Amniotic stem cell (primary cell): ENCODE data around the gene FGF9.

Experiments
- DNase-seq: peaks from one replicate; lab custom pipeline; 2025; lab: John Stamatoyannopoulos, UW

Gene FGF9

DNA sequence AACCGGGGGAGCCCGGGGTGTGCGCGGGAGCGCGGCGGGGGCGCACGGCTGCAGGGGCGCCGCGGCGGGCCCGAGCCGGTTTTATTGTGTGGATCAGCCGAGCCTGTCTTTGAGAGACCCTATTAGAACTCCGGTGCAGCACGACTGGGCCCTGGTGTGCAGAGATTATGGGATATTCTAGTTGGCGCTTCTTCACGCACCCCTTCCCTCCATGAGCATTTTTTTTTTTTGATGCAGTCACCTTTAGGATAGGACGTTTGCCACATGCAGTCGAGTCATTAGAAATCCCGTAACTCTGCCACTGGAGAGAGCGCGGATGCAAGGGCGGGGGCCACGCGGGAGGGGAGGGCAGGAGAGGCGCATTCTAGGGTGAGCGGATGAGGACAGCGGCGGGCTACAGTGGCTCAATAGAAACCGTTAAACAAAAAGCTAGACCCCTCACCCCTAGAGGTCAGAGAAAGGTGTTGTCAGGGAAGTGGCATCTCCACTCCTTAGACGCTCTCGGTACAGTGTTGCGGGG, 3.7 kb downstream of the FGF9 start:
- DNase-seq: no peak

DNA sequence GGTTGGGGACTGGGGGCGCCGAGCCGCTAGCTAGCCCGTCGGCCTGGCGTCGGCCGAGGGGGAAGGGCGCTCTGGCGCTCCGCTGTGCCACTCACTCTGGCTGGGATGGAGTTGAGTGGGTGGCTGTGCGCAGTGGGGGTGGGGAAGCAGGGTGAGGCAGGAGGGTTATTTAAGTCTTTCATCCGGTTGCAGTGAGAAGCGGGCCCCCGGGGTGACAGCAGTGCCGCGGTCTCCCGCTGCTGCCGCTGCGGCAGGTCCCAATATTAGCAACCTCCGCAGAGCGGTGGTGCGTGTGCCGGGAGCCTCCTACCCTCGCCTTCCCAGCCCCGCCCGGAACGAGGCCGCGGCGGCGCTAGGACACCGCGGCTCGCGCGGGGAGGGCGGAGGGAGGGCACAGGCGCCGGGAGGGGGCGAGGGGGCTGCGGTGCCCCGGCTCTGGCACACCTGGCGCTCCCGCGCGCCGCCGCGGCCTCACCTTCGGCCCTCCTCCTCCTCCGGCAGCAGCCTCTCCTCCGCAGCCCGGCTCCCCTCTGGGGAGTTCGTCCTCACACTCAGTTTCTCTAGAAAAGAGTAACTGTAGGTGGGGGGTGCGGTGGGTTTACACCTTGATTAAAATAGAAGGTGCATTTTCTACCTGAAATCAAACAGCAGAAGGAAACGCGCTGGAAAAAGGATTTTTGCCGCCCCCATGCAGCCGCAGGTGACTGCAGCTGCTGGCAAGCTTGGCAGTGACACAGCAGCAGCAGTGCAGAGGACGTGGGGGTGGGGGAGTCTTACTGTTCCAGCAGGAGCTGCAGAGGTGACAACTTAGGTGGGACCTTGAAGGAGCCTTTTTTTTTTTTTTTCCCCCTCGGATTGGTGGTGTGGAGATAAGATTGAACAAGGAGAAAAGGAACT, 4.5 kb downstream of the FGF9 start:
- no peak for DNase-seq

DNA sequence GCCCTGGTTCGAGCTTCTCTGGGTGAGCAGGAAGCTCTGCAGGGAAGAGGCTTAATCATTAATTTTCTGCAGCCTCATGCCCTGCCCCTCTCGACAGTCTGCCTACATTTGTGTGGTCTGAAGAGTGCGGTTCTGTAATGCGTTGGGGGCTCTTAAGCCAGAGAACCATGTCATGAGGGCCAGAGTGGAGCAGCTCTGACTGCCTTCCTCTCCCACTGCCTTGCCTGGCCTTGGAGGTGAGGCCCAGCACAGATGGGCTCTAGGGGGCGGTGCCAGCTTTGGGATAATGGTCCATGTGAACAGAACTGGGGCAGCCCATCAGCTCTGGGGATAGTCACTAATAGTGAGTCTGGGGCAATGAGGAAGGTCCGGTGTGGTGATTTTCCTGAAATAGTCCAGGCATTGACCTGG, 5.7 kb downstream of the FGF9 start:
- no peak for DNase-seq

DNA sequence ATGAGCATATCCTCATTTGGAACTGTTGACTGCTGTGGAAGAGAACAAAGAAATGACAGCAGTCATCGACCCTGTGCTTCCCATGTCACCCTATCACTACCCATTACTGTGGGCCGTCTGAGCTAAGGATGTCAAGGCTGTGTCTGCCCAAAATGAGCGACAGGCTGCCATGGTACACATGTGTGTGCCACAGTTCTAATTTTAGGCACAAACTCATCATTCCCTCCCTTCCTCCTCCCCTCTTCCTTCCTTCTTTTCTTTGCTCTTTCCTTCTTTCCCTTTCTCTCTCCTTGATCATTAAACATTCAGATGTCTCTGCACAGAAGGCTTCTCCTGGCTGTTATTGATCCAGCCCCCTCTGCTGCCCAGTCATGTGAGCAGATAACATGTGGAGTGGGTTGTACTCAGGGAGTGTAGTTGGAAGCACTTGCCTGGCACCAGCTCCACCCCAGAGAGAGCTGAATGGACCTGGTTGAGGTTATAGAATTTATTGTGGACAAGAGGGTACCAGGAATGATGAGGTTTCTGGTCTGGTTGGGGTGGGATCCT, 6.3 kb downstream of the FGF9 start:
- no peak for DNase-seq

DNA sequence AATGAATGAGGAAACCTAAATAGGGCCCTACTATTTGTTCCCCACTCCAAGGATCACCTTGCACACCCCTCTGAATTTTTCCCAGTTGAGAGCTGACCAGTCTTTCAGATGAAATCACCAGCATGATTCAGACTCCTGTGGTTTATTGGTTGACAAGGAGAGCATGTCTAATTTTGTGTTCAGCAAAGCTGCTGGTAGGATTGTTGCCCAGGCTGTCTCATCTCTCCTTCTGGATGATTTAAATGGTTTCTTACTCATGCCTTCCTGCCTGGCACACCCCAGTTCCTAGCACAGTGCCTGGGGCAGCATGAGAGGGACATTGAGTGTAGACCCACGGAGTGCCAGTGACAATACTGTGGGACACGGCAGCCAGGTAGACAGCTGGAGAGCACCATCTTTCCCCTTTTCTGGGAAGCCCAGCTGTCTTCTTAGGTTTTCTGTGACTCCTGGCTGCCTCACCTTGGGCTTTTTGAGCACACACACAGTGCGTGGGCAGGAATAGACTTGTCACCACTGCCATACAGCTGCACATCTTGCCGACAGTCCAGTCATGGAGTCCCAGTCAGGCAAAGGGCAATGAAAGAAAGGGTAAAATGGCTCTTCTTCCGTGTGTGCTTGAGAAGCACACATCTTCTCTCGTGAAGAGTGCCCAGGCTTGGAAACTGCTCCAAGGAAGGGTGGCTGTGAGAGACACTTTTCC, 12.3 kb downstream of the FGF9 start:
- DNase-seq: no peak

DNA sequence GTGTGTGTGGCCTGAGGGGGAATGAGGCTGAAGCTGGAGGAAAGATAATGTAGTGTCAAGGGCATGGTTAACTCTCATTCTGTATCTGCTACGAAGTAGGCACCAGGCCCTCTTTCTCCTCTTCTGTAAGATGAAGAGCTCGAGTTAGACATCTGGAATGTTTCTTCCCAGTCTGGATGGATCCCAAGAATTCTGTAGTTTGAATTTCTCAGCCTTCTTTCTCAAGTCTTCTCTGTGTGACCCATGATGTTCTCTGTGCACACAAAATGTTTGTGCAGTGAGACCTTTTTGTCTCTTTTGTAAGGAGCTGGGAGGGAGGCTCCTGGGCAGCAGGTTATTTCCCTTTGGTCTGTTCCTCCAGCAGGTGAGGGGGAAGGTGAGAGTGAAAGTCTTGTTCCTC, 13.7 kb downstream of the FGF9 start:
- DNase-seq: no peak

DNA sequence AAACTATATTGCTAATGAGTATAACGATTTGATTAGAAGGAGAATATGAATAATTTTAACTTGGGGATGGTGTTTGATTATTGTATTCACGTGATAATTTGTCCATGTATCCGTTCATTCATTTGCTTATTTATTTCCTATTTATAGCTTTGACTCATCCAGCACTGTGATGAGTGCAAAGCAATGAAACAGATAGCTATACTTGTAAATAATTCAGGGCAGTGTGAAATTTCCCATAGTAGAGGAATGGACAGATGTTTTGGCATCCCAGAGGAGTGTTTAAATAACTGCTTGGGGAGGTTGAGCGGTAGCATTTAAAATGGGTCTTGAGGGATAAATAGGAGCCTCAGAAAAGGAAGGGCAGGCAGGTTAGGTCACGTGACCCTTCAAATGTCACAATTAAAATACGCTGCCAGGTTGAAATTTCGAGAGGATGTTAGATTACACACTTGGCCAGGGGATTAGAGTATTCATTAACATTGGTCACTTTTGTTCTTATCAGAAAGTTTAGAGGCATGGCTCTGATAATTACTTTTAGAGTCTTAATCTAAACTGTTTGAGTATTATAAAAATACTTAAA, 14.7 kb downstream of the FGF9 start:
- DNase-seq: no peak

DNA sequence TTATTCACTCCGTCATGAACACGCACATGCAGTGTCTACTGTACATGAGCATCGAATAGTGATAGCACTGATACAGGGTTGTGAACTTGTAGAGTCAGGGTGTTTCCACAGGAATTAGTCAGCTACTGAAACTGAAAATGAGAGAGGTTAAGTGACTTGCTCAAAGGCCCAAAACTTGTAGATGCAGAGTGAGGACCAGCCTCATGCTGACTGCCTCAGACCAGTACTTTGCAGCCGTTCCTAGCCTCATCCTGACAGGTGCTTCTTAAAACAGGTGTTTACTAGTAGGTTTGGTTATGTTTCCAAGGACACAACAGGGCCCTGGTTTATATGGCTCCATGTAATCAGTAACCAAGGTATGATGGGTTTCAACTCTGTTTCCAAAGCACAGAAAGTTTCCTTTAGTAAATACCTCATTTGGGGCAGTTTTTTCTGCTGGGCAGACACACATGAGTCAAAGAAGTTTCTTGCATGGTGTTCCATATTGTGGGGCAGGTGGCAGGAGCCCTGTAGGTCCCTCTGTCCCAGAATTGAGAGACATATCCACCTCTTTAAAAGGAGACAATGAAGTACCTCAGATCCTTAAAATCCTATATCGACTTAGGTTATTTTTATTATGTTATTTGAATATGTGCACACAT, 16.0 kb downstream of the FGF9 start:
- DNase-seq: no peak

DNA sequence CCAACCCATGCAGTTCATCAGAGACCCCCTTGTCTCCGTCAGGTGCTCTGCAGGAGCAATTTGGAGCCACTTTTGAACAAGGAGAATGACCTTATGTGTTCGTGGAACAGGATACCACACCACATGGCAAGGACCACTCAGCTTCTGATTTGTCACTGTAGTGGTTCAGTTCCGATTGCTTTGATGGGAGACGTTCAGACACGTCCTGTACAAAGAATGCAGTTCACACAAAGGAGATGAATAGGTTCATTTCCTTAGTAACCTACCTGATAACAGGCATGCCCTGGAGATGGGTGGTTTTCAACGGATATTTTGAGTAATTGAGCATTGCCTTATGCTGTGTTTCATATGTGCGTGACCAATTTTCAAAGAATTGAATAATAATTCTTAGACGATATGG, 17.2 kb downstream of the FGF9 start:
- DNase-seq: no peak

DNA sequence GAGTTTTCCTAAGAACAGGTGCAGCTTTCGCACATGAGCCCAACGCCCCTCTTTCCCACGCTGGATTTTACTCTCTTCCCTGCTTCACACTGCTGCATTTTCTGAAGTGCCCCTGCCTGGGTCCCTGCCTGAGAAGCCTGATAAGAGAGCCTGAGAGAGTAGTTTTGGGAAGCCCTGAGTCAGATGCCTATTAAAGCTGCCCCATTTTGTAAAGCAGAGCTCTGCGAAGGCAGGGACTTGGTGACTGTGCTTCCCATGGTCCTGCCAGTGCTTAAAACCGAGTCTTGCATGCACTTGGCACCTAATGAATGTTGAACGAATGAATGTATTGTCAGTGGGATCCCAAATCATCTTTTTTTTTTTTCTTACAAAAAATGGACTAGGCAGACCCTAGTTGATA, 18.2 kb downstream of the FGF9 start:
- no peak for DNase-seq

DNA sequence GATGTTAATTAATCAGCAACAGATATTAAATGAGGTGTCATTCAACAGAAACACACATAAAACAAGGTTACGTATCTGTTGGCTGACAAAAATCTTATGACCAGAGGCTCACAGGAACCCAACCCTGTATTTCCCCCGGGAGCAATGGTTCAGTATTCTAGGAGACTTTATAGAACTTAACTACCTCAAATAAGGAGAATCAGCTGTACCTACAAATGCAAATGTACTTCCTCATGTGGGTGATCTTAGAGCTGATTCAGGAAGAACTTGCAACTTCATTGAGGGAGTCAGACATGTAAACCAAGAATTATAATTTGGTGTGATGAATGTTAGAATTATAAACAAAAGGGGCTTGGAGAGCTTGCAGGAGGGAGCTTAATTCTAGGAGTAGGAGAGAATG, 20.1 kb downstream of the FGF9 start:
- no peak for DNase-seq

DNA sequence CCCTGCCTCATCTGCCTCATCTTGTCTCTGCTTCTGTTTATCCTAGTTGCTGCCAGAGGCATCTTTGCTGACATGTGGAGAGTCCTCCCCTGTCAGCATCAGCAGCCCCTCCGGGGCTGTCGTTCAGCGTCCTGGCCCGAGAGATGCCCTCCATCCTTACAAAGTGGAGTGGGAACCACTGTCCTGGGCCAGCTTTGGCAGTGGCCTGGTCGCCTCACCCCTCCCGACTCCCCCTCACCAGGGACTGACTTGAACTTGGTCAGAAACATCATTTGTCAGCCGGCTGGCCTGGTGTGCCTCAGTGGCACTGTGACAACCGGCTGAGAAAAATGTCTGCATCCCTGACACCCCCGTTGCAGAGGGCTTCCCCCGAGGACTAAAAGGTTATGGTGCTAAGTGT, 20.6 kb downstream of the FGF9 start:
- DNase-seq: no peak

DNA sequence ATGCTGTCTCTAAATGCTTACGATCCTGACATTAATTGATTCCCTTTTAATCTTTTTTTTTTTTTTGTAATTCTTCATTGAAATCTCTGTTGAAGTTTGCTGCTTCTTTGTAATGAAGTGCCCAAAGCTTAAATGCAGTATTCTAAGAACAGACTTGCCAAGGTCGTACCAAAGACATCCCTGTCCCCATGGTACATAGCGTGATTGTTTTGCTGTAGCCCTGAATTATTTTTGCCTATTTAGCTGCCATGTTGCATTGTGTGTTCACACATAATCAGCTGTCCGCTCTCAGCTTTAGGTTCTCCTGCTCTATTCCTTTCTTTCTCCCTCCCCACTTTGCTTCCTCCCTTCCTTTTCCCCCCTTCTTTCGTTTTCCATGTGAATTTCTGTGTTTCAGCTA, 21.1 kb downstream of the FGF9 start:
- no peak for DNase-seq

DNA sequence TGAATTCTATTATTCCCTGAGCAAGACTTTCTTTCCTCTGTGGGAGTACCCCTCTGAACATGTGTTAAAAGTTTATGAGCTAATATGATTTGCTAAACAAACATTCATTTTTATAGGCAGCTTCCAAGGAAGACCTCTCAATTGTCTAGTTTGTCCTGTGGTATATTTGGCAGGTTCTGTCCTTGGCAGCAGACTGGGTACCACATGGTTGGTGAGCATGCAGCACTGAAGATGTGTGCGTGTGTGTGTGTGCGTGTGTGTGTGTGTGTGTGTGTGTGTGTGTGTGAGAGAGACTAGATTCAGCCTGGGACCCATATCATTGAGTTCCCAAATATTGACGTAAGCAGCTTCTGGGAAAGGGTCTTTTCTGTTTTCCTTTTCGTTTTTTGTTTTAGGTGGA, 24.0 kb downstream of the FGF9 start:
- no peak for DNase-seq

DNA sequence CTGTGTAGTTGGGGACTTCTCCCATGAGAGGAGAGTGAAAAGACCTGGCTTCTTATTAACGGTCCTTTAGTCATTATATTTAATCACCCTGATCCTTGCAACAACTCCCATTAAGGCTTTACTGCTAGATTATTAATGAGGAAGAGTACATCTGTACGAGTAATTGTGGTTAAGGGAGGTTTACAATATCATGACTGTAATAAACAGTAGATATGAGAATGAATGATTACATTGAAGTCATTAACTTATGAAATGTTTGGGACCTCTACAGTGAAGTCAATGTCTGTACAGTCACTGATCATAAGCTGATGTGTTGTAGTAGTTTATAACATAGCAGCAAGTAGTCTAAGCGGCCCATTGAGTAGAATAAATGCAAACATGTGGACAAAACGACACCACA, 24.7 kb downstream of the FGF9 start:
- DNase-seq: no peak

DNA sequence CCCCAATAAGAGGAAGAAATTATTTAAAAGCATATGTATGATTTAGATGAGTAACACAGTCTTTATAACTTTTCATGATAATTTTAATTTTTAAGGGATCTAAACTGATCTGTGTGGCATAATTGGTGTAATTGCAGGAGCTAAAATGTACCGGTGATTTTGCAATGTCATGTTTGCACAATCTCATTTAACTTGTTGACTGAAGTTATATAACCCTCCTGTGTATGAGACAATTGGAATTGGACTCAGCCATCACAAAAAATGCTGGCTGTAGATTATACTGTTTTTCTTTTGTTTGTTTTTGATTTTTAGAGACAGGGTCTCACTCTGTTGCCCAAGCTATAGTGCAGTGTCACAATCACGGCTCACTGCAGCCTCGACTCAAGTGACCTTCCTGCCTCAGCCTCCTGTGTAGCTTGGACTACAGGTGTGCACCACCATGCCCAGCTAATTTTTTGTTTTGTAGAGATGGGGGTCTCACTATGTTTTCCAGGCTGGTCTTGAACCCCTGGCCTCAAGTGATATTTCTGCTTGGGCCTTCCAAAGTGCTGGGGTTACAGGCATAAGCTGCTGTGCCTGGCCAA, 26.1 kb downstream of the FGF9 start:
- no peak for DNase-seq

DNA sequence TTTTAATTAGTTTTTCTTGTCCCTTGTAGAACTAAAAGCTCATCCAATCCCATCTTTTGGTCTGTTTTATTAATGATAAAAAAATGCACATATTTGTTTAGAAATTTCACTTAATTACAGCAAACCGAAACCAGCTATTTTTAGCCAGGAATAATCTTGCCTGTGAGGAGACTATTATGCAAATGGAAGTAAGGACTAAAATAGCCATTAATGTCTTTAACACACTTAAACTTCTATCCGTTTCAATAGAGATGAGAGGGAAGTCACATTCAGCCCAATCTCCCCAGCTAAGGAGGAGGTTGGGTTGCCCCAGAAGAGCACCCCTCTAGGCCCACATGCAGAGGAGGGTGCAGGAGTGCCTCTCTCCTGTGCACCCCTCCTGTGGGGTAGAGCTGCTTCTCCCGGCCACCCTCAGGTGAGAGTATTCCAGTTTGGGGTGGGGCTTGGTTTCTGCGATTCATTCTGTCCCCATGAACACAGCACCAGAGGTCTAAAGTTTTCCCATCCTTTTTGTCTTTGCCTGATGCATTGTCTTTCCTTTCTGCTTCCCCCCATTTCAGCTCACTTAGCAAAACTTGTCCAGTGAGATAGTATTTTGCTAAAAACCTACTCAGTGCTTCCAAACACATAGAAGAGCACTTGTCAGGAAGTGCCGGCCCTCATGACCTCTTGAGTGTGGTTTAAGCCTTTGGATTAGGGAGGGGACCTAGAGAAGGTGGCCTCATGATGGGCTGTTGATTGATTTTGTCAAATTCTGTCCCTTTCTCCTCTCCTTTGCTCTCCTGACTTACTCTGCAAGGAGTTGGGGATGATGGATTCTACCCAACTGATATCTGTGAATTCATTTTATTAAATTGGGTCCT, 28.2 kb downstream of the FGF9 start:
- DNase-seq: no peak

DNA sequence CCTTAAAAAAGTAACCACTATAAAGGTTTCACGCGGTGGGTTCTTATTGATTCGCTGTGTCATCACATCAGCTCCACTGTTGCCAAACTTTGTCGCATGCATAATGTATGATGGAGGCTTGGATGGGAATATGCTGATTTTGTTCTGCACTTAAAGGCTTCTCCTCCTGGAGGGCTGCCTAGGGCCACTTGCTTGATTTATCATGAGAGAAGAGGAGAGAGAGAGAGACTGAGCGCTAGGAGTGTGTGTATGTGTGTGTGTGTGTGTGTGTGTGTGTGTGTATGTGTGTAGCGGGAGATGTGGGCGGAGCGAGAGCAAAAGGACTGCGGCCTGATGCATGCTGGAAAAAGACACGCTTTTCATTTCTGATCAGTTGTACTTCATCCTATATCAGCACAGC, 30.6 kb downstream of the FGF9 start:
- no peak for DNase-seq

DNA sequence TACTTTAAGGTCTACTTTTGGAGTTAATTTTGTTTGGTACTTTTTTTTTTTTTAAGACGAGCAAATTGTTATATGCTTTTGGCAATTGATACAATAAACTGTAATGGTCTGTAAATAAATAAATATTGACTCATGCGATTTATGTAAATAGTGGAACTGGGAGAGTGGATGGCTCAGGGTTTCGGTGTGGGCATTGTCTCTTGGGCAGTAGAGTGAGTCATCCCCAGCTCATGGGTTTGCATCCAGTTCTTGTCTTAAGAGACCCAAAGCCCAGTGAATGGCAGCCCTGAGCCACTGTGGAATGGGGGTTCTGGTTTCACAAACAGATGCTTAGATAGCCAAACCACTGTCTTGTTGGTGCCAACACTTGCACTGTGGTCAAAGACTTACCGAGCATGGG, 33.0 kb downstream of the FGF9 start:
- no peak for DNase-seq

DNA sequence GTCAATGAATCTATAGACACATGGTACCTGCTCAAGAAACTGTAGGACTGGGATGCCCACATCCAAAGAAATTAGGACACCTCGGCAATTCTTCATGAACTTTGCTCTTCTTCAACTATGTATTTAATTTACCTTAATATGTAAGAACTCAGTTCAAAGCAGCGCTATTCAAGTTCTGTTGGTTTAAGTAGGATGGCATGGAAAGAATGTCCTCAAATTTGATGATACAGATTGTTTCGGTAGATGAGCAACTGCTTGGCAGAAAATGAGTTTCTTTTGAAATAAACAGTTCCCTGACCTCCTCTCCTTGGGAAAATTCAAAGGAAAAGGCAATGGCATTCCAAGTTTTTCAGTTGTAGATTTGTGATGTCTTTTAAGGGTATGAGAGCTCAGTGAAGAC, 36.7 kb downstream of the FGF9 start:
- no peak for DNase-seq

DNA sequence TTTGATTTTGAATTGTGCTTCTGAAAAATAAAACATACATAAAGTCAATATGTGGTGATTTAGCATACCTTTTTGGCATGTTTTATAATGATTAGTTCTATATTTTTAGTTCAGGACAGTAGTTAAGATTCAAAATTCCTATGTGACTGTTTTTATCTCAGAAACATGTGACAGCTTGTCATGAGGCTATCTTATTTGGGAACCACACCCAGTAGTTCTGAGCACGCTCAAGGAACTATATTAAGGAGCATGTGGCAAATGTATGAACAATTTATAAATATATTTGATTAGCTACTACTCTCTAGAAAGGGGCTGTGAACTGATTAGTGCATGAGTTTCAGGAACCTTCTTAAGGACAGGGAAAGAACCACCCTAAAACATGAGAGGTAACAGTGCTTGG, 38.8 kb downstream of the FGF9 start:
- no peak for DNase-seq
